H1 (cell line): ENCODE measurements around the gene DNAJC22. TPM values are rescaled to one million over a fixed set of nuclear protein-coding genes. Genes with fewer than 3 reads are reported as not detected.

ENCODE experiments used
- CTCF ChIA-PET: fragments of 300-600 bp; sonication (Branson Sonifier 250); formaldehyde crosslinking; loops from one replicate; lab custom pipeline; 2021; ENCODE audit not compliant: partially characterized antibody; lab: Charles Lee
- POLR2A ChIA-PET: fragments of 300-600 bp; sonication (Branson Sonifier 250); formaldehyde crosslinking; loops from one replicate; lab custom pipeline; 2021; ENCODE audit warnings: inconsistent platforms; ENCODE audit not compliant: partially characterized antibody; lab: Charles Lee
- DNase-seq, 2 experiments: peaks; one replicate each; pipeline versions ENCODE4 v3.0.0 to v3.0.0-alpha.2; 2010 to 2022; ENCODE audit warnings: low spot score in 2 of 2, low read depth in 1 of 2, mixed read lengths in 1 of 2
- FAIRE-seq: peaks from 2 replicates; lab custom pipeline; 2011; peaks lifted over from hg19 to GRCh38; lab: Jason Lieb, UNC
- H2AFZ ChIP-seq: 2 replicates; pipeline ENCODE4 v1.8.1; 2012; ENCODE audit warnings: low read length, inconsistent platforms
- H2AK5ac ChIP-seq: 2 replicates; pipeline ENCODE4 v1.6.1; 2013; ENCODE audit warnings: low read depth, low read length
- H2BK120ac ChIP-seq: replicated peaks from 2 replicates; pipeline ENCODE3; 2013; ENCODE audit warnings: low read depth, low read length, inconsistent platforms
- H2BK12ac ChIP-seq: 2 replicates; pipeline ENCODE4 v1.6.1; 2013; ENCODE audit warnings: low read depth, low read length
- H2BK15ac ChIP-seq: 2 replicates; pipeline ENCODE4 v1.6.1; 2013; ENCODE audit warnings: low read length
- H2BK20ac ChIP-seq: 2 replicates; pipeline ENCODE4 v1.6.1; 2013; ENCODE audit warnings: low read length
- H2BK5ac ChIP-seq: 2 replicates; pipeline ENCODE4 v1.6.1; 2013; ENCODE audit warnings: low read depth, low read length
- H3K14ac ChIP-seq: 2 replicates; pipeline ENCODE4 v1.6.1; 2013; ENCODE audit warnings: inconsistent platforms; ENCODE audit not compliant: insufficient read length
- H3K18ac ChIP-seq: 2 replicates; pipeline ENCODE4 v1.6.1; 2013; ENCODE audit warnings: low read length; ENCODE audit errors: extremely low read depth
- H3K23ac ChIP-seq: 2 replicates; pipeline ENCODE4 v1.6.1; 2013; ENCODE audit warnings: inconsistent platforms; ENCODE audit not compliant: insufficient read length
- H3K23me2 ChIP-seq: 2 replicates; pipeline ENCODE4 v1.6.1; 2013; ENCODE audit warnings: low read depth, low read length
- H3K27ac ChIP-seq: 2 replicates; pipeline ENCODE4 v1.6.1; 2011; ENCODE audit warnings: low read depth, low read length, inconsistent platforms
- H3K27me3 ChIP-seq, 4 experiments: replicated peaks in 1 of 4; 1 replicate in 1 of 4; 2 replicates in 3 of 4; pipeline versions ENCODE4 v1.6.1 to v1.8.1; 2011 to 2013; ENCODE audit warnings: low read length in 3 of 4, mild to moderate bottlenecking in 3 of 4, inconsistent platforms in 2 of 4, mixed read lengths in 2 of 4, moderate library complexity in 1 of 4; ENCODE audit not compliant: control insufficient read depth in 3 of 4, insufficient read depth in 3 of 4; ENCODE audit errors: extremely low read depth in 1 of 4
- H3K36me3 ChIP-seq, 4 experiments: 2 replicates each; pipeline versions ENCODE4 v1.6.1 to v1.8.1; 2011 to 2013; ENCODE audit warnings: mild to moderate bottlenecking in 4 of 4, low read length in 3 of 4, moderate library complexity in 2 of 4, control low read depth in 1 of 4, inconsistent platforms in 1 of 4; ENCODE audit not compliant: insufficient read depth in 4 of 4, control insufficient read depth in 2 of 4
- H3K4ac ChIP-seq: replicated peaks from 2 replicates; pipeline ENCODE3; 2013; ENCODE audit warnings: low read length, low read depth, mixed read lengths, inconsistent platforms; ENCODE audit not compliant: insufficient read length
- H3K4me1 ChIP-seq, 4 experiments: replicated peaks in 1 of 4; 1 replicate in 1 of 4; 2 replicates in 3 of 4; pipeline versions ENCODE4 v1.6.1 to v1.8.1; 2011 to 2013; ENCODE audit warnings: low read length in 3 of 4, inconsistent platforms in 2 of 4, mixed read lengths in 1 of 4; ENCODE audit not compliant: insufficient read depth in 4 of 4, control insufficient read depth in 3 of 4
- H3K4me2 ChIP-seq, 2 experiments: 2 replicates each; pipeline versions ENCODE4 v1.6.1 to v1.8.1; 2011 to 2013; ENCODE audit warnings: low read depth in 2 of 2, low read length in 2 of 2, control low read depth in 1 of 2, inconsistent platforms in 1 of 2, mild to moderate bottlenecking in 1 of 2; ENCODE audit not compliant: insufficient read depth in 1 of 2
- H3K4me3 ChIP-seq, 4 experiments: fragments of 200-600, 300-600 bp in 1 of 4; sonication (generic), shearing (Covaris generic), sonication (Bioruptor Twin) in 1 of 4; 2 replicates each; pipeline versions ENCODE4 v1.5.1 to v1.8.1; 2011 to 2016; ENCODE audit warnings: low read length in 4 of 4, low read depth in 3 of 4, control low read depth in 2 of 4, inconsistent platforms in 2 of 4, mild to moderate bottlenecking in 2 of 4, mixed read lengths in 1 of 4, moderate library complexity in 1 of 4; ENCODE audit not compliant: insufficient read depth in 2 of 4; ENCODE audit errors: extremely low read depth in 1 of 4
- H3K56ac ChIP-seq: replicated peaks from 2 replicates; pipeline ENCODE3; 2013; ENCODE audit warnings: low read depth, mild to moderate bottlenecking, mixed read lengths, low read length, inconsistent platforms; ENCODE audit not compliant: insufficient read length
- H3K79me1 ChIP-seq: 2 replicates; pipeline ENCODE4 v1.6.1; 2013; ENCODE audit warnings: low read depth, low read length, control low read depth
- H3K79me2 ChIP-seq, 2 experiments: 2 replicates each; pipeline versions ENCODE4 v1.6.1 to v1.8.1; 2012 to 2013; ENCODE audit warnings: low read length in 2 of 2, mild to moderate bottlenecking in 2 of 2, inconsistent platforms in 1 of 2; ENCODE audit not compliant: insufficient read depth in 2 of 2, control insufficient read depth in 1 of 2
- H3K9ac ChIP-seq, 4 experiments: replicated peaks in 1 of 4; 1 replicate in 1 of 4; 2 replicates in 3 of 4; pipeline versions ENCODE4 v1.6.1 to v1.8.1; 2011 to 2013; ENCODE audit warnings: low read depth in 3 of 4, low read length in 3 of 4, control low read depth in 2 of 4, mild to moderate bottlenecking in 2 of 4, moderate library complexity in 2 of 4, inconsistent platforms in 1 of 4; ENCODE audit errors: extremely low read depth in 1 of 4
- H3K9me3 ChIP-seq, 2 experiments: 2 replicates each; pipeline versions ENCODE4 v1.6.1 to v1.8.1; 2012 to 2013; ENCODE audit warnings: mild to moderate bottlenecking in 2 of 2, moderate library complexity in 2 of 2, control low read depth in 1 of 2, inconsistent platforms in 1 of 2, low read depth in 1 of 2, low read length in 1 of 2, mixed read lengths in 1 of 2; ENCODE audit not compliant: insufficient read depth in 2 of 2
- H4K20me1 ChIP-seq, 2 experiments: replicated peaks in 1 of 2; 2 replicates each; pipeline versions ENCODE3 to v1.8.1; 2011 to 2013; ENCODE audit warnings: inconsistent platforms in 2 of 2, low read length in 2 of 2, mild to moderate bottlenecking in 1 of 2; ENCODE audit not compliant: insufficient read depth in 2 of 2, control insufficient read depth in 1 of 2
- H4K5ac ChIP-seq: 2 replicates; pipeline ENCODE4 v1.6.1; 2013; ENCODE audit warnings: low read length, low read depth, mixed read lengths, inconsistent platforms; ENCODE audit not compliant: insufficient read length
- H4K8ac ChIP-seq: 2 replicates; pipeline ENCODE4 v1.8.0; 2013; ENCODE audit warnings: mild to moderate bottlenecking, moderate library complexity, low read length, inconsistent platforms; ENCODE audit not compliant: insufficient read depth; ENCODE audit errors: extremely low read depth
- H4K91ac ChIP-seq: replicated peaks from 2 replicates; pipeline ENCODE3; 2013; ENCODE audit warnings: low read length, mixed read lengths, inconsistent platforms; ENCODE audit not compliant: insufficient read length
- CBX5 ChIP-seq: fragments of 300-800, 300-1000 bp; sonication (generic); IDR thresholded peaks from 2 replicates; pipeline ENCODE4 v1.7.1; 2016; ENCODE audit warnings: antibody characterized with exemption, low read length, low read depth
- CTBP2 ChIP-seq: IDR thresholded peaks from 2 replicates; pipeline ENCODE4 v1.7.0; 2011; ENCODE audit warnings: borderline replicate concordance, mild to moderate bottlenecking, moderate library complexity, mixed read lengths, low read length; ENCODE audit not compliant: insufficient read depth, insufficient read length
- KDM5A ChIP-seq: fragments of 200-600 bp; IDR thresholded peaks from 2 replicates; pipeline ENCODE4 v1.7.1; 2012; ENCODE audit warnings: mild to moderate bottlenecking, low read length, inconsistent platforms, mixed read lengths
- RXRA ChIP-seq: IDR thresholded peaks from 2 replicates; pipeline ENCODE4 v1.6.1; 2011; ENCODE audit warnings: low read depth, mild to moderate bottlenecking, low read length, moderate library complexity; ENCODE audit not compliant: insufficient read depth
- SIX5 ChIP-seq: IDR thresholded peaks from 2 replicates; pipeline ENCODE4 v1.6.1; 2011; ENCODE audit warnings: mild to moderate bottlenecking, low read depth, low read length
- SP1 ChIP-seq: IDR thresholded peaks from 2 replicates; pipeline ENCODE4 v1.6.1; 2011; ENCODE audit warnings: low read depth, low read length
- SUZ12 ChIP-seq: fragments of 200-600 bp; sonication (generic); IDR thresholded peaks from 2 replicates; pipeline ENCODE4 v1.6.1; 2012; ENCODE audit warnings: mild to moderate bottlenecking, inconsistent platforms, low read length, moderate library complexity, mixed read lengths
- WGBS, 2 experiments: shearing (Covaris generic) in 1 of 2; methylation state at CpG; one replicate each; pipeline versions ENCODE4 v1.1.6 to v1.1.7; 2013 to 2015; ENCODE audit warnings: low lambda C conversion rate in 2 of 2, mixed read lengths in 2 of 2, inconsistent platforms in 1 of 2, low coverage in 1 of 2, missing lambda C conversion rate in 1 of 2; ENCODE audit not compliant: insufficient replicate concordance in 2 of 2, insufficient coverage in 1 of 2, insufficient read length in 1 of 2; ENCODE audit errors: extremely low coverage in 1 of 2, missing lambda C conversion rate in 1 of 2; 5-methylcytosine and 5-hydroxymethylcytosine counted together
- polyA plus RNA-seq, 7 experiments: library from polyadenylated mRNA; depleted of rRNA in 3 of 7; stranded (reverse) in 5 of 7; unstranded in 2 of 7; fragments of >200 nt in 5 of 7; fragments of 200-250 nt in 2 of 7; gene quantifications; 1 replicate in 5 of 7; 2 replicates in 1 of 7; 4 replicates in 1 of 7; pipeline versions ENCODE4 v1.2.1 to v1.2.3, GENCODE V29; 2011 to 2013; ENCODE audit warnings: missing spikeins in 2 of 7, mixed read lengths in 2 of 7
- total RNA-seq: library from RNA; stranded (reverse); fragmentation: NEBNext Ultra II Directional; extraction: Animal tissue kit (Norgen Biotek cat#: 25700); gene quantifications from 2 replicates; pipeline ENCODE4 v1.2.1, GENCODE V29; 2021
- TF ChIP-seq, protein P1 (sequence below): IDR thresholded peaks from 2 replicates; pipeline ENCODE4 v1.6.1; 2012; ENCODE audit warnings: inconsistent platforms

DNAJC22 gene
- total and polyA plus RNA-seq, 2 of the 8 experiments (the other 6 are each of a cell fraction or from before 2014, with no cell fraction given), result 0.20 to 0.39 TPM

DNA sequence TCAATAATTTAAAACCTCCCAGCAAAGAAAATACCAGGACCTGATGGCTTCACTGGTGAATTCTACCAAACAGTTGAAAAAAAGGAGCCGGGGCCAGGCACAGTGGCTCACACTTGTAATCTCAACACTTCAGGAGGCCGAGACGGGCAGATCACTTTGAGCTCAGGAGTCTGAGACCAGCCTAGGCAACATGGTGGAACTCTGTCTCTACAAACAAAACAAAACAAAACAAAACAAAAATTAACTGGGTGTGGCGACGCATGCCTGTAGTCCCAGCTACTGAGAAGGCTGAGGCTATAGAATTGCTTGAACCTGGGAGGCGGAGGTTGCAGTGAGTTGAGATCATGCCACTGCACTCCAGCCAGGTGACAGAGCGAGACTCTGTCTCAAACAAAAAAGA lies 37.3 kb upstream of the DNAJC22 start:
- Histone ChIP-seq H4K20me1 (no peaks in the 10 kb centered on the region), H3K36me3 (no peaks in the 10 kb centered on the region), H3K14ac (no peak overlapping the region), H3K9ac (no peak overlapping the region), H3K4ac (no peak overlapping the region), H3K79me2 (no peaks in the 10 kb centered on the region), H2BK12ac (no peak overlapping the region), H3K4me3 (no peak overlapping the region), H3K4me1 (no peaks in the 10 kb centered on the region), H3K23me2 (no peaks in the 10 kb centered on the region), H3K18ac (no peak overlapping the region), H3K79me1 (no peaks in the 10 kb centered on the region), H3K9me3 (no peaks in the 10 kb centered on the region), H3K27me3 (no peaks in the 10 kb centered on the region; a peak in 2 of 7 replicates), H2BK15ac (no peak overlapping the region), H2BK120ac (no peak overlapping the region), H3K27ac (no peak overlapping the region), H2BK5ac (no peak overlapping the region), H4K8ac (no peak overlapping the region), H4K5ac (no peak overlapping the region), H2BK20ac (no peak overlapping the region), H3K56ac (no peak overlapping the region), H2AK5ac (no peak overlapping the region), H2AFZ (no peak overlapping the region), H3K23ac (no peak overlapping the region), H3K4me2 (no peak overlapping the region), H4K91ac (no peak overlapping the region)
- TF ChIP-seq CBX5 (no peak), SP1 (no peak), SIX5 (no peak), SUZ12 (no peak), RXRA (no peak), CTBP2 (no peak), KDM5A (no peak)
- TF ChIP-seq, protein P1, sequence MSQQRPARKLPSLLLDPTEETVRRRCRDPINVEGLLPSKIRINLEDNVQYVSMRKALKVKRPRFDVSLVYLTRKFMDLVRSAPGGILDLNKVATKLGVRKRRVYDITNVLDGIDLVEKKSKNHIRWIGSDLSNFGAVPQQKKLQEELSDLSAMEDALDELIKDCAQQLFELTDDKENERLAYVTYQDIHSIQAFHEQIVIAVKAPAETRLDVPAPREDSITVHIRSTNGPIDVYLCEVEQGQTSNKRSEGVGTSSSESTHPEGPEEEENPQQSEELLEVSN, result no peak
- ChIA-PET POLR2A (interaction anchor here (1.1 kb wide), 1 partner anchor 14 kb away, joined by 3 read pairs; the partner anchor contains the start of gene TROAP), CTCF (interaction anchor here (1.0 to 1.2 kb wide), 5 partner anchors 16 to 38 kb away, joined by 3 to 4 read pairs (median 4); partner anchors contain the start of gene DNAJC22)
- DNase-seq (no peak), FAIRE-seq (no peak)
- 84% methylated on average over 7 of the region's 7 CpGs; no CpG with 5 or more reads in 1 of the 2 experiments for WGBS, 2 experiments
